Skeletal muscle tissue (tissue), 4 donors: Measurements from ENCODE around the gene C6orf132. TPM values are rescaled to one million over a fixed set of nuclear protein-coding genes. Genes with fewer than 3 reads are reported as not detected.

Source experiments
- H3K27ac ChIP-seq: one replicate; pipeline ENCODE4 v1.7.0; 2013; ENCODE audit warnings: mild to moderate bottlenecking, low read depth, low read length, inconsistent platforms
- H3K27me3 ChIP-seq, 3 donors: one replicate each; pipeline ENCODE4 v1.7.0; 2013; ENCODE audit warnings: low read length in 3 of 3; ENCODE audit not compliant: control insufficient read depth in 3 of 3, insufficient read depth in 3 of 3
- H3K36me3 ChIP-seq, 3 donors: one replicate each; pipeline ENCODE4 v1.7.0; 2013; ENCODE audit warnings: low read length in 3 of 3; ENCODE audit not compliant: control insufficient read depth in 3 of 3, insufficient read depth in 3 of 3
- H3K4me1 ChIP-seq, 3 donors: one replicate each; pipeline ENCODE4 v1.7.0; 2013; ENCODE audit warnings: low read length in 3 of 3, mild to moderate bottlenecking in 3 of 3; ENCODE audit not compliant: control insufficient read depth in 3 of 3, insufficient read depth in 3 of 3
- H3K4me3 ChIP-seq, 3 donors: one replicate each; pipeline ENCODE4 v1.7.0; 2013; ENCODE audit warnings: low read length in 3 of 3
- H3K9ac ChIP-seq, 3 donors: one replicate each; pipeline ENCODE4 v1.7.0; 2013; ENCODE audit warnings: low read length in 3 of 3, mild to moderate bottlenecking in 3 of 3, moderate library complexity in 2 of 3, low read depth in 1 of 3
- H3K9me3 ChIP-seq, 3 donors: one replicate each; pipeline ENCODE4 v1.7.0; 2013; ENCODE audit warnings: low read length in 3 of 3; ENCODE audit not compliant: control insufficient read depth in 3 of 3
- total RNA-seq: library from RNA; depleted of rRNA; stranded (reverse); fragments of >200 nt; gene quantifications from one replicate; pipeline ENCODE4 v1.2.3, GENCODE V29; 2014
- donor health status: Osteomylitis.

C6orf132 gene
- total RNA-seq, 1 donor from 2014 or later, result under 0.01 TPM

DNA sequence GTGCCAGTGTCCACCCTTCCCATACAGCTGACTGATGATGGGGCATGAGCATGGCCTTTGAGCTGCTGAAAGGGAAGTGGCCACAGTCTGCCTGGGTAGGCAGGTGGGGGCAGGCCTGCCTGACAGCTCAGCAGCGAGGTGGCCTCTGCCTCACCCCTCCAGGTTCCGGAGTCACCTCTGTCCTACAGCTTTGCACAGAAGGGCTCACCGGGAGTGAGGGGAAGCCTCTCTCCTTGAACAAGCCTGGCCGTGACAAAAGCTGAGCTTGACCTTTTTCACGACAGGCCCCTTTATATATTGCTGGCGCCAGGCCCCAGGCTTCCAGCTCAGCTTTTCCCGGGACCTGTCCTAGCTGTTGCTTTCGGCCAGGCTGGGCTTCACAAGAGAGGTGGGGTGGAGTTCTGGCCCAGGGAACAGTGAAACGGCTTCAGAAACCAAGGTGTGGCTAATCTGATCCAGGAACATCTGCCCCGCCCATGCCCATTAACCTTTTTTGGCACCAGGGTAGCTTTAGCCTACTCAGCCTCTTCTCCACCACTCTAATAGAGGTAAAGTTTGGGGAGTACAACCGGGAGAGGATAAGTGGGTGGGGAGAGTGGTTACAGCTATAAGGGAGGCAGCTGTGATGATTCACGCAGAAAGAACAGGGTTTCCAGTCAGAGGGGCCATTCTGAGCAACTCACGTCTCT is 42.9 kb downstream of the C6orf132 start:
- H3K27me3 ChIP-seq, result peaks cover 0 to 6% (median 3%) of the 10 kb centered on the region in 3 donors
- no peak overlapping the region for H3K4me3 ChIP-seq
- H3K36me3 ChIP-seq, result no peaks in the 10 kb centered on the region
- no peaks in the 10 kb centered on the region for H3K9me3 ChIP-seq
- peak overlapping the region; percentile 68 for H3K27ac ChIP-seq
- peaks cover 0 to 4% (median 3%) of the 10 kb centered on the region in 3 donors for H3K4me1 ChIP-seq
- H3K9ac ChIP-seq, result no peak overlapping the region

DNA sequence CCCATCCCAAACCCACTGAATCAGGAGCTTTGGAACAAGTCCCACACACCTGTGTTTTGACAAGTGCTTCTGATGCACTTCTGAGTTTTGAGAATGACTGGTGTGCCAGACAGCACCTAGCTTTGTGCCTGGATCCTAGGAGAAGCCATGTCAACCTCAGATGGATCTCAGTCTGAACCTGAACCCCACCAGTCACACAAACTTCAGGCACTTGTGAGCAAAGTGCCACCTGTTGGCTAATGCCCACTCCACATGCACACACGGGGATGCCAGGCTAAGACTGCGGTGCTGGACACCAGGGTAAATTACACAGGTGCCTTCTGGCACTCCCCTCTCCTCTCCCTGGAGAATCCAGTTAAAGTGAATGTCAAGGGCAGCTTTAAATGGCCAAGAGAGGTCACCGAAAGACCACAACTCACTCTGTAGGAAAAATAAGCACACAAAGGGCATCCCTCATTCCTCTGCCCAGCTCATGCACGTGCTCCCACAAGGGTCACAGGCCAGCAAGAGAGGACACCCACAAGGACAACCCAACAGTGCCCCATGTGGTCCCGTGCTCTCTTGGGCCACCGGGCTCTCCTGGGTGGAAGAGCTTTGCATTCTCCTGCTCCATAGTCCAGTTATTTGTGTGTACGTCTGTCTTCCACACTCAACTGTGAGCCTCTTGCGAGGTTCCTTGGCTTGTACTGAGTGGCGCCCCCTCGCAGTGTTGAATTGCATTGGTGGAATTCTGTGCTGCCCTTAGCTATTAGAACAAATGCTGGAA is 46.5 kb downstream of the C6orf132 start:
- Histone ChIP-seq H3K36me3 (no peaks in the 10 kb centered on the region), H3K27ac (no peak overlapping the region), H3K4me1 (no peaks in the 10 kb centered on the region), H3K9me3 (no peaks in the 10 kb centered on the region), H3K4me3 (no peak overlapping the region), H3K27me3 (peaks cover 0 to 1% (median 0%) of the 10 kb centered on the region in 3 donors), H3K9ac (no peak overlapping the region)

DNA sequence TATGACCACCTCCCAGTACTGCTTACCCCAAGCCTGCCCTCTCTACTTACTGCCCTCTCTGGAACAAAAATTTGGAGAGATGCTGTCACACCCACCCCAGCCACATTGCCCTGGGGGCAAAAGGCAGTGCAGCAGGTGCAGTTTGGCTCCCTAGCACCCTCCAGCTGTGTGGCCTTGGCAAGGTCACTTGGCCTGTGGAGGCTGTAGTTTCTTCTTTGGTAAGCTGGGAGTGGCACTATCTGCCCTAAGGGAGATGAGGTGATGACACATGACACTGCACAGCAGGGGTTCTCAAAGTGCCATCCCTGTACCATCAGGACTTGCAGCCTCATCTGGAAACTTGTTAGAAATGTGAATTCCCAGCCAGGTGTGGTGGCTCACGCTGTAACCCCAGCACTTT is 47.3 kb downstream of the C6orf132 start:
- Histone ChIP-seq H3K9me3 (no peaks in the 10 kb centered on the region), H3K9ac (no peak overlapping the region), H3K36me3 (no peaks in the 10 kb centered on the region), H3K4me1 (no peaks in the 10 kb centered on the region), H3K27me3 (peaks cover 0 to 3% (median 0%) of the 10 kb centered on the region in 3 donors), H3K27ac (no peak overlapping the region), H3K4me3 (no peak overlapping the region)

DNA sequence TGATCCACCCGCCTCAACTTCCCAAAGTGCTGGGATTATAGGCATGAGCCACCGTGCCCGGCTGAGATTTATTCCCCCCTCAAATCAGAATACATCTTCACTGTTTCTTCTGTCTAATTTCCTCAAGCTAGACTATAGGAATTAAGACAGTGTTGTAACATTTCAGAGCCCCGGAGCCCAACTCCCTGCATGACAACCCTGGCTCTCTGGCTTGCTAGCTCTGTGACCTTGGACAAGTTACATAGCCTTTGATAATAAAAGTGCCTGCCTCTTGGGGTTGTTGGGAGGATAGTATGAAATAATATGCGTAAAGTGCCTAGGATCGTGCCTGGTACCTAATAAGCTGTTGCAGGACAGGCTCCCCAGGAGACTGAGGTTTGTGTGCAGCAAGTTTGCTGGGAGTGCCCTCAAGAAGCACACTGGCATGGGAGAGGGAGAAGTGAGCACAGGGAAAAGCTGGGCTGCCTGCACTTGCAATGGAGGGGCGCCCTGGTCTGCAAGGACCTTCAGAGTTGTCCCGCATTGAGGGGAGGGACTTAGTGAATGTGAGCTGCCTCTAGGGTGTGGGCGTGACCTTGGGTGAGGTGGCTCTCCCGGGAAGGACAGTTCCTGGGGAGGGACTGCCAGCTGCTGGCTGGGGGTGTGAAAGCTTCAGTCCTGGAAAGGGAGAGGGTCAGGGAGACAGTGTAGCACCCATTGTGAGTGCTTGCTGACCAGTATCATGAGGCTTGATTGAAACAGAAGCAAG is 48.7 kb downstream of the C6orf132 start:
- Histone ChIP-seq H3K36me3 (no peaks in the 10 kb centered on the region), H3K27ac (no peak overlapping the region), H3K9me3 (no peaks in the 10 kb centered on the region), H3K4me3 (no peak overlapping the region), H3K27me3 (peaks cover 0 to 3% (median 0%) of the 10 kb centered on the region in 3 donors), H3K4me1 (no peaks in the 10 kb centered on the region), H3K9ac (no peak overlapping the region)

DNA sequence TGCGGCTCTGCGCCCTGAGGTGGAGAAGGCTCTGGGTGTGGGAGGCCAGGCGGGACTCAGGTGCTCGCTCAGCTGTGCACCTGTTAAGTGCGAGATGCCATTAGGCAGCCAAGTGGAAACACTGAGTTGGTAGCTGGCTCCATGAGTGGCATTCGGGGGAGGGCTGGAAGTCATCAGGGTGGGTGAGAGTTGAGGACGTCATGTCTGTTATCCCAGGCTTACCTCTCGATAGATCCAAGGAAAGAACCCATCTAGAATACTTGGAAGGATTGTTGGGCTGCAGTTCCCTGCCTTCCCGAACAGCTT is 50.7 kb downstream of the C6orf132 start:
- Histone ChIP-seq H3K36me3 (peaks cover 0 to 3% (median 0%) of the 10 kb centered on the region in 3 donors), H3K9me3 (no peaks in the 10 kb centered on the region), H3K27ac (no peak overlapping the region), H3K9ac (no peak overlapping the region), H3K4me1 (peaks cover 0 to 3% (median 3%) of the 10 kb centered on the region in 3 donors), H3K27me3 (peaks cover 0 to 3% (median 0%) of the 10 kb centered on the region in 3 donors), H3K4me3 (no peak overlapping the region)

DNA sequence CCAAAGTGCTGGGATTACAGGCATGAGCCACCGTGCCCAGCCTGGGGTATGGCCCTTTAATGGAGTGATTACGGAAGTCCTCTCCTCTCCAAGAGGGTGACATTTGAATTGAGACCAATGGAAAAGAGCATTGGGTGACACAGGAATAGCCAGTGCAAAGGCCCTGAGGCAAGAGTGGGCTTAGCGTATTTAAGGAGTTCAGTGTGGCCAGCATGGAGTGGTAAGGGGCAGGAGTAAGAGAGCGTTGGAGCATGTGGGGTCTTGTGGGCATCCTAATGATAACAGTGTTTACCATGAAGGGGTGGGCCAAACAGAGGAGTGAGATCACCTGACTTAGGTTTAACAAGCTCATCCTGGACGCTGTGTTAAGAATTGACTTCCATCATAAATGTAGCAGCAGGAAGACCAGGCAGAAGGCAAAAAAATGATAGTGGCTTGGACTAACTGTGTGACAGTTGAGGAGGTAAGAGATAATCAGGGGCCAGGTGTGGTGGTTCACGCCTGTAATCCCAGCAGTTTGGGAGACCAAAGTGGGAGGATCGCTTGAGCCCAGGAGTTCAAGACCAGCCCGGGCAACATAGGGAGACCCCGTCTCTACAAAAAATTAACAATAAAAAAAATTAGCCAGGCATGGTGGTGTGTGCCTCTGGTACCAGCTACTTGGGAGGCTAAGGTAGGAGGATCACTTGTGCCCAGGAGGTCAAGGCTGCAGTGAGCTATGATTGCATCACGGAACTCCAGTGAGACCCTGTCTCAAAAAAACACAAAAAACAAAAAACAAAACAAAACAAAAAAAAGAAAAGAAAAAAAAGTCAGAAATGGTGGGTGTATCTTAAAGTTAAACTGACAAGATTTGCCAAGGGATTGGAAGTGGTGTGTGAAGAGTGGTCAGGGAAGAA is 51.4 kb downstream of the C6orf132 start:
- Histone ChIP-seq H3K9me3 (no peaks in the 10 kb centered on the region), H3K4me1 (peaks cover 0 to 5% (median 3%) of the 10 kb centered on the region in 3 donors), H3K27ac (no peak overlapping the region), H3K27me3 (peaks cover 0 to 3% (median 0%) of the 10 kb centered on the region in 3 donors), H3K36me3 (peaks cover 0 to 3% (median 0%) of the 10 kb centered on the region in 3 donors), H3K4me3 (no peak overlapping the region), H3K9ac (no peak overlapping the region)

DNA sequence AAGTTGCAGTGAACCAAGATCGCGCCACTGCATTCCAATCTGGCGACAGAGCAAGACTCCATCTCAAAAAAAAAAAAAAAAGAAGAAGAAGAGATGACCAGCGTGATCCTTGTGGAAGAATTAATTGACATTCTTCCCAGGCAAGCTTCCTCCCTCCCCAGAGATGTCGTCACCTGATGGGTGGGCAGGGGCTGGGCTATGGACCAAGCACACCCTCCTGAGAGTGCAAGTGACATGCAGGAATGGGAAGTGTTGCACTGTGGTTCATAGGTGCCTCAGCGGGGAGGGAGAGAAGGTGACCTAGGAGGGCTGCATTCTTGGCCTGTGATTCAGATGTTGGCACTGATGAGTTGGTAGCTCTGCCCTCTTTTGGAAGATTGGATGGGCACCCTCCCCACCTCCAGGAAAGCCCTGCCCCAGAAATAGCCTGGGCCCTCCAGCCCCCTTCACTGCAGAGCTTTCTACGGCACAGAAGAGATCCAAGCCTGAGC is 54.3 kb downstream of the C6orf132 start:
- H3K27me3 ChIP-seq, result peaks cover 0 to 3% (median 0%) of the 10 kb centered on the region in 3 donors
- H3K9me3 ChIP-seq, result no peaks in the 10 kb centered on the region
- no peak overlapping the region for H3K4me3 ChIP-seq
- peaks cover 0 to 3% (median 2%) of the 10 kb centered on the region in 3 donors for H3K36me3 ChIP-seq
- H3K9ac ChIP-seq, result no peak overlapping the region
- peaks cover 0 to 5% (median 3%) of the 10 kb centered on the region in 3 donors for H3K4me1 ChIP-seq
- no peak overlapping the region for H3K27ac ChIP-seq

DNA sequence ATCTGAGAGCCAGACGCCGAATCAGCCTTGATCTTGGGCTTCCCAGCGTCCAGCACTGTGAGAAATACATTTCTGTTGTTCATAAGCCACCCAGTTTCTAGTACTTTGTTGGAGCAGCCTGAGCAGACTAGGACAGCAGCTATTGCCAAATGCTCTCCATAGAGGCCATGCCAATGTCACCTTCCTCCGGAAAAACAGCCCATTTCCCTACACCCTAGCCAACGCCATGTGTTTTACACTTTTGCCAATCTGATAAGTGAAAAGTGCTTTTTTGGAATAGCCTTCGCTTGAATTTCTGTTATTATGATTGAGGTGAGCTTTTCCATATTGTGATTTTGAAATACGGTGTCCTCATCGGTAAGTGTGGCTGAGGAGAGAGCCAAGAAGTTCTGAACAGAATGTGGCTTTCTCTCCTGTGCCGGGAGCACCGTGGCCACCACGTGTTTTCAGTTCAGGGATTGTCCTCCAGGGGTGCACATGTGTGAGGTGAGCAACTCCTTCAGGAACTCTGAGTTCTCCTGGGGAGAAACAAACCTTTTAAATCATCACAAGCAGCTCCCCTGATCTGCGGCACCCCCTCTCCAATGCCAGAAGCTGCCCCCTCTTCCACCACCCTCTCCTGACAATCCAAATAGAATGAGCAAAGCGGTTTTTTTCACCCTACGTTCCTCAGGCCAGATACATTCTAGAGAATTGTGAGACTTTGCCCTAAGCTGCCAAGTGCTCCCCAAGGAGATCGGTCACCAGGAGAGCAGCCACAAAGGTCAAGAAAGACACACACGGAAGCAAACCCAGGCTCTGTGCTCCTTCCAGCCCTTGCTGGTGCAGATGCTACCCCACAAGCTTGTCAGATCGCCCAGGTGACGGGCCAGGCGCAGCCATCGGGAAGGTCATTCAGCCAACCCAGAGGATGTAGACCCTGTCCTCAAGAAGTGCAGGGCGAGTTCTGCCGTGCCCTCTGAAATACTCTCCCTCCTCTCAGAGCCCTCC is 56.1 kb downstream of the C6orf132 start:
- no peak overlapping the region for H3K27ac ChIP-seq
- peaks cover 0 to 3% (median 0%) of the 10 kb centered on the region in 3 donors for H3K27me3 ChIP-seq
- H3K4me3 ChIP-seq, result no peak overlapping the region
- H3K9me3 ChIP-seq, result no peaks in the 10 kb centered on the region
- peak overlapping the region in 1 of 3 donors; percentile 25 for H3K9ac ChIP-seq
- peaks cover 3 to 6% (median 5%) of the 10 kb centered on the region in 3 donors for H3K36me3 ChIP-seq
- H3K4me1 ChIP-seq, result peaks cover 0 to 5% (median 3%) of the 10 kb centered on the region in 3 donors
